Epithelial cell of proximal tubule (primary cell): Measurements from ENCODE around the gene CDH13. TPM values are rescaled to one million over a fixed set of nuclear protein-coding genes. Genes with fewer than 3 reads are reported as not detected.
A peak's percentile ranks its signal among the peaks of the same experiment; 100 is the strongest.

Experiments
- DNase-seq: peaks from one replicate; pipeline ENCODE4 v3.0.0-alpha.2; 2011; ENCODE audit warnings: low read depth
- H3K4me3 ChIP-seq: 2 replicates; pipeline ENCODE4 v1.5.1; 2011; ENCODE audit warnings: low read depth, mild to moderate bottlenecking, low read length
- CTCF ChIP-seq: conservative IDR thresholded peaks from 2 replicates; pipeline ENCODE4 v1.5.1; 2012; ENCODE audit warnings: low read depth, mild to moderate bottlenecking, low read length
- total RNA-seq: library from RNA; depleted of rRNA; stranded (reverse); fragments of >200 nt; gene quantifications from 2 replicates; pipeline ENCODE4 v1.2.3, GENCODE V29; 2015

CDH13 gene
- total RNA-seq, 1 donor from 2014 or later, result 85.4 TPM

GRCh38 chr16:83742124-83742899 is 1115.5 kb downstream of the CDH13 start:
- no peak for TF ChIP-seq CTCF
- no peak for DNase-seq
- no peak overlapping the region for H3K4me3 ChIP-seq

- no peak for DNase-seq
- TF ChIP-seq CTCF, result no peak
- H3K4me3 ChIP-seq, result no peak overlapping the region
These were observed 1116.5 kb downstream of the CDH13 start for GRCh38 chr16:83743241-83743640.

- no peak overlapping the region for H3K4me3 ChIP-seq
- no peak for DNase-seq
- no peak for TF ChIP-seq CTCF
These were observed 1117.0 kb downstream of the CDH13 start for GRCh38 chr16:83743720-83744119.

GRCh38 chr16:83744441-83744981 is 1117.7 kb downstream of the CDH13 start:
- no peak for TF ChIP-seq CTCF
- H3K4me3 ChIP-seq, result no peak overlapping the region
- DNase-seq, result peak; percentile 33

GRCh38 chr16:83746611-83747010 is 1119.8 kb downstream of the CDH13 start:
- H3K4me3 ChIP-seq, result no peak overlapping the region
- no peak for TF ChIP-seq CTCF
- no peak for DNase-seq

GRCh38 chr16:83747936-83748335 is 1121.2 kb downstream of the CDH13 start:
- H3K4me3 ChIP-seq, result no peak overlapping the region
- TF ChIP-seq CTCF, result no peak
- DNase-seq, result no peak

- H3K4me3 ChIP-seq, result no peak overlapping the region
- no peak for TF ChIP-seq CTCF
These were observed 1128.6 kb downstream of the CDH13 start for GRCh38 chr16:83755391-83755790.

More at GRCh38 chr16:83755391-83755790, 1128.6 kb downstream of the CDH13 start:
- DNase-seq, result no peak
